Keratinocyte (primary cell): ENCODE measurements around the gene ACOT7. TPM values are rescaled to one million over a fixed set of nuclear protein-coding genes. Genes with fewer than 3 reads are reported as not detected.

Experiments used
- DNase-seq: peaks from one replicate; pipeline ENCODE4 v3.0.0-alpha.2; 2011; ENCODE audit warnings: low read depth, missing footprints, low spot score
- FAIRE-seq: peaks from 2 replicates; lab custom pipeline; 2011; peaks lifted over from hg19 to GRCh38; lab: Jason Lieb, UNC
- H2AFZ ChIP-seq: 2 replicates; pipeline ENCODE4 v1.6.0; 2012; ENCODE audit warnings: low read length, control low read depth, inconsistent platforms; ENCODE audit not compliant: control insufficient read depth
- H3K27ac ChIP-seq: 2 replicates; pipeline ENCODE4 v1.5.1; 2011; ENCODE audit warnings: low read length; ENCODE audit not compliant: control insufficient read depth, insufficient read depth
- H3K27me3 ChIP-seq: 3 replicates; pipeline ENCODE4 v1.6.0; 2011; ENCODE audit warnings: low read length; ENCODE audit not compliant: control insufficient read depth, insufficient read depth; ENCODE audit errors: extremely low read depth
- H3K36me3 ChIP-seq, 2 experiments: 2 replicates in 1 of 2; 3 replicates in 1 of 2; pipeline ENCODE4 v1.5.1; 2011; ENCODE audit warnings: low read length in 2 of 2, mild to moderate bottlenecking in 1 of 2; ENCODE audit not compliant: control insufficient read depth in 2 of 2, insufficient read depth in 2 of 2; ENCODE audit errors: extremely low read depth in 1 of 2
- H3K4me1 ChIP-seq: 3 replicates; pipeline ENCODE4 v1.5.1; 2011; ENCODE audit warnings: low read length; ENCODE audit not compliant: control insufficient read depth, insufficient read depth; ENCODE audit errors: extremely low read depth
- H3K4me2 ChIP-seq: 3 replicates; pipeline ENCODE4 v1.6.0; 2011; ENCODE audit warnings: low read depth, low read length; ENCODE audit not compliant: control insufficient read depth, insufficient read depth; ENCODE audit errors: extremely low read depth
- H3K4me3 ChIP-seq, 3 experiments: fragments of 200-600 bp in 1 of 3; sonication (generic) in 1 of 3; 2 replicates in 2 of 3; 3 replicates in 1 of 3; pipeline ENCODE4 v1.5.1; 2011 to 2016; ENCODE audit warnings: low read length in 3 of 3, mild to moderate bottlenecking in 3 of 3, control low read depth in 2 of 3, inconsistent platforms in 1 of 3, low read depth in 1 of 3, mixed read lengths in 1 of 3, mixed run types in 1 of 3, moderate library complexity in 1 of 3; ENCODE audit not compliant: control insufficient read depth in 2 of 3, insufficient read depth in 2 of 3; ENCODE audit errors: extremely low read depth in 1 of 3
- H3K79me2 ChIP-seq: 2 replicates; pipeline ENCODE4 v1.6.0; 2012; ENCODE audit warnings: low read length; ENCODE audit not compliant: control insufficient read depth, insufficient read depth
- H3K9ac ChIP-seq: 3 replicates; pipeline ENCODE4 v1.6.0; 2011; ENCODE audit warnings: low read length; ENCODE audit not compliant: control insufficient read depth, insufficient read depth; ENCODE audit errors: extremely low read depth
- H3K9me1 ChIP-seq: 3 replicates; pipeline ENCODE4 v1.6.0; 2011; ENCODE audit warnings: low read length; ENCODE audit not compliant: control insufficient read depth, insufficient read depth; ENCODE audit errors: extremely low read depth
- H3K9me3 ChIP-seq: 2 replicates; pipeline ENCODE4 v1.5.1; 2012; ENCODE audit warnings: low read depth, low read length; ENCODE audit not compliant: control insufficient read depth
- H4K20me1 ChIP-seq: 3 replicates; pipeline ENCODE4 v1.6.0; 2011; ENCODE audit warnings: low read length; ENCODE audit not compliant: control insufficient read depth, insufficient read depth; ENCODE audit errors: extremely low read depth
- EZH2 ChIP-seq: IDR thresholded peaks from one replicate; pipeline ENCODE4 v1.6.1; 2012; ENCODE audit warnings: inconsistent platforms, mild to moderate bottlenecking, low read length, moderate library complexity
- dilution Hi-C: fragments of 300-500 bp; cut with MboI; formaldehyde crosslinking; loops from one replicate; pipeline ENCODE4 v1.7.0; 2020; ENCODE audit warnings: low sequenced_read_pairs; ENCODE audit not compliant: extremely low pct_ligation_motif_present
- polyA plus RNA-seq, 5 experiments: library from polyadenylated mRNA; depleted of rRNA in 3 of 5; stranded (reverse) in 3 of 5; stranded (forward) in 1 of 5; unstranded in 1 of 5; fragments of >200 nt; gene quantifications; 1 replicate in 1 of 5; 2 replicates in 3 of 5; 3 replicates in 1 of 5; pipeline versions ENCODE4 v1.2.1 to v1.2.3, GENCODE V29; 2011 to 2012; ENCODE audit warnings: missing spikeins in 2 of 5, low read depth in 1 of 5, low replicate concordance in 1 of 5
- TF ChIP-seq, protein P1 (sequence below), 3 experiments: IDR thresholded peaks in 1 of 3; conservative IDR thresholded peaks in 1 of 3; optimal IDR thresholded peaks in 1 of 3; 2 replicates in 2 of 3; 3 replicates in 1 of 3; pipeline versions ENCODE3 to v1.5.1; 2011; ENCODE audit warnings: low read length in 3 of 3, mild to moderate bottlenecking in 3 of 3, moderate library complexity in 2 of 3, control low read depth in 1 of 3, inconsistent platforms in 1 of 3; ENCODE audit not compliant: insufficient read depth in 2 of 3; ENCODE audit errors: extremely low read depth in 1 of 3

The ACOT7 gene
- polyA plus RNA-seq, 1 donor (not counting 4 experiments of a cell fraction or from before 2014, with no cell fraction given), result 226 TPM

GRCh38 chr1:6313393-6314200 lies 80.0 kb downstream of the ACOT7 start:
- H2AFZ ChIP-seq, result no peak overlapping the region
- H4K20me1 ChIP-seq, result no peaks in the 10 kb centered on the region
- no peaks in the 10 kb centered on the region for H3K4me1 ChIP-seq
- H3K9me1 ChIP-seq, result no peaks in the 10 kb centered on the region
- no peak overlapping the region for H3K4me2 ChIP-seq
- no peaks in the 10 kb centered on the region for H3K27me3 ChIP-seq
- TF ChIP-seq EZH2, result no peak
- TF ChIP-seq, protein P1, sequence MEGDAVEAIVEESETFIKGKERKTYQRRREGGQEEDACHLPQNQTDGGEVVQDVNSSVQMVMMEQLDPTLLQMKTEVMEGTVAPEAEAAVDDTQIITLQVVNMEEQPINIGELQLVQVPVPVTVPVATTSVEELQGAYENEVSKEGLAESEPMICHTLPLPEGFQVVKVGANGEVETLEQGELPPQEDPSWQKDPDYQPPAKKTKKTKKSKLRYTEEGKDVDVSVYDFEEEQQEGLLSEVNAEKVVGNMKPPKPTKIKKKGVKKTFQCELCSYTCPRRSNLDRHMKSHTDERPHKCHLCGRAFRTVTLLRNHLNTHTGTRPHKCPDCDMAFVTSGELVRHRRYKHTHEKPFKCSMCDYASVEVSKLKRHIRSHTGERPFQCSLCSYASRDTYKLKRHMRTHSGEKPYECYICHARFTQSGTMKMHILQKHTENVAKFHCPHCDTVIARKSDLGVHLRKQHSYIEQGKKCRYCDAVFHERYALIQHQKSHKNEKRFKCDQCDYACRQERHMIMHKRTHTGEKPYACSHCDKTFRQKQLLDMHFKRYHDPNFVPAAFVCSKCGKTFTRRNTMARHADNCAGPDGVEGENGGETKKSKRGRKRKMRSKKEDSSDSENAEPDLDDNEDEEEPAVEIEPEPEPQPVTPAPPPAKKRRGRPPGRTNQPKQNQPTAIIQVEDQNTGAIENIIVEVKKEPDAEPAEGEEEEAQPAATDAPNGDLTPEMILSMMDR (optimal IDR thresholded peaks at IDR 0.05 in 1 of 3, IDR thresholded peaks at IDR 0.05 in 1 of 3, conservative IDR thresholded peaks at IDR 0.05 in 1 of 3; ENCODE audit: extremely low read depth in 1 of 3, insufficient read depth in 2 of 3, low read length in 3 of 3), result no peak
- no peak overlapping the region for H3K9ac ChIP-seq
- DNase-seq (no peak), FAIRE-seq (no peak)
- no peaks in the 10 kb centered on the region for H3K9me3 ChIP-seq
- peaks cover 7% of the 10 kb centered on the region for H3K79me2 ChIP-seq
- H3K27ac ChIP-seq, result no peak overlapping the region
- H3K36me3 ChIP-seq, result peaks cover 36 to 39% of the 10 kb centered on the region in 2 experiments
- H3K4me3 ChIP-seq, result no peak overlapping the region
- dilution Hi-C loops, result no loop called here

- no peaks in the 10 kb centered on the region for H3K4me1 ChIP-seq
- H3K27ac ChIP-seq, result no peak overlapping the region
- H4K20me1 ChIP-seq, result no peaks in the 10 kb centered on the region
- H3K79me2 ChIP-seq, result peaks cover 7% of the 10 kb centered on the region
- no peaks in the 10 kb centered on the region for H3K27me3 ChIP-seq
- FAIRE-seq (no peak), DNase-seq (no peak)
- no peaks in the 10 kb centered on the region for H3K9me3 ChIP-seq
- no peak overlapping the region for H3K9ac ChIP-seq
- no peak overlapping the region for H3K4me3 ChIP-seq
- TF ChIP-seq, protein P1 (optimal IDR thresholded peaks at IDR 0.05 in 1 of 3, IDR thresholded peaks at IDR 0.05 in 1 of 3, conservative IDR thresholded peaks at IDR 0.05 in 1 of 3; ENCODE audit: extremely low read depth in 1 of 3, insufficient read depth in 2 of 3, low read length in 3 of 3), result no peak
- no peak for TF ChIP-seq EZH2
- H3K4me2 ChIP-seq, result no peak overlapping the region
- dilution Hi-C loops, result no loop called here
- no peaks in the 10 kb centered on the region for H3K9me1 ChIP-seq
- peaks cover 22 to 23% of the 10 kb centered on the region in 2 experiments for H3K36me3 ChIP-seq
- no peak overlapping the region for H2AFZ ChIP-seq
Measured at GRCh38 chr1:6310116-6310848, 83.3 kb downstream of the ACOT7 start.
